Measurements from ENCODE around the gene RBM48. TPM values are rescaled to one million over a fixed set of nuclear protein-coding genes. Genes with fewer than 3 reads are reported as not detected.
A peak's percentile ranks its signal among the peaks of the same experiment; 100 is the strongest.

The RBM48 gene
- total and polyA plus RNA-seq, 2 of the 8 experiments (the other 6 are each of a cell fraction or from before 2014, with no cell fraction given), result 4.3 to 8.6 TPM

DNA sequence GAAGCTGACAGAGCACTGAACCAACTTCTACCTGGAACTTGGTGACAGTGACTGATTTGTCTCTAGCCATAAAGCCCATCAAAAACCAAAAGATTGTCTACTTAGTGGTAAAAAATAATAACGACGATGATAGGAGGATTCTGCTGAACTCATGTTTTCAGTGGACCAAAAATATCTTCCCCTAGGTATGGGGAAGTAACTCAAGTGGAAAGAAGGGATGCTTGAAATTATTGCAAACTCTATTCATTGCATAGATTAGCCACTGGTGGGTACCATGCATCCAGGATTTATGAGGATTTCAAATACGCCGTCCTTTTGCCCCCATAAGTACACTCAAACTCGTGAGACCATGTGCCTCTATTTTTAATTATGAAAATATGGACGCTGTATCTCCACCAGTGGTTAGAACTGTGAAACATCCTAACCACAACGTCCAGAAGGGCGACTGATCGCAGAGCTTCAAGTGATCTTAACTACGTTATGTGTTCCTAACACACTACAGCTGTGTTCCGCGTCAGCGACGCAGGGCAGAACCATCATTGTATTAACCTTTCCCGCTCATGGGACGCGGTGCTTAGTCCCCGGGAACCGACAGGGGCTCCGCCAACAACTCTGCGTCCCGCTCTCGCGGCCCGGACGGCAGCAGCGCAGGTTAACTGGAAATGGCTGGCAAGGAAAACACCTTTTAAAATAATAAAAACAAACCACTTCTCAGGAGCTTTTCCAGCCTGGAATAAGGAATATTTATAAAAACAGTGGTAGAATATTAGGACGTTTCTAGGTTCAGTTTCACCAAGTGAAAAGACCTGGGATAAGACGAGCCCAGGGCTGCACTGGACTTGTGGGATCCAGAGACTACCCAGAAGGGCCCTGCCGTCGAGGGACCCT lies 1.1 kb upstream of the RBM48 start:
- H3K79me1 ChIP-seq (ENCODE audit: low read depth, low read length), result no peaks in the 10 kb centered on the region
- no peak overlapping the region for H2BK20ac ChIP-seq (ENCODE audit: low read length)
- peak overlapping the region; percentile 79 to 94 (median 84) for H3K9ac ChIP-seq (replicated peaks in 1 of 4; ENCODE audit: extremely low read depth in 1 of 4, low read depth in 3 of 4, low read length in 3 of 4)
- H2BK12ac ChIP-seq (ENCODE audit: low read depth, low read length), result 0 out of 2 replicates have a peak overlapping the region, but pooled peaks have one; percentile 32
- peak overlapping the region; percentile 85 to 94 for H3K4me2 ChIP-seq (ENCODE audit: insufficient read depth in 1 of 2, low read depth in 2 of 2, low read length in 2 of 2)
- WGBS, 2 experiments (ENCODE audit: extremely low coverage in 1 of 2, insufficient coverage in 1 of 2, insufficient read length in 1 of 2, insufficient replicate concordance in 2 of 2, low coverage in 1 of 2, low lambda C conversion rate in 2 of 2, missing lambda C conversion rate in 1 of 2), result 4% methylated on average over 31 of the region's 31 CpGs; no CpG with 5 or more reads in 1 of the 2 experiments
- H3K23ac ChIP-seq (ENCODE audit: insufficient read length), result no peak overlapping the region
- peaks cover 0 to 4% (median 3%) of the 10 kb centered on the region in 4 experiments; a peak in 4 of 7 replicates for H3K4me1 ChIP-seq (replicated peaks in 1 of 4; ENCODE audit: control insufficient read depth in 3 of 4, insufficient read depth in 4 of 4, low read length in 3 of 4)
- peak overlapping the region; percentile 77 for H2AFZ ChIP-seq (ENCODE audit: low read length)
- FAIRE-seq, result no peak
- POLR2A ChIA-PET (ENCODE audit: partially characterized antibody), result interaction anchor here (0.6 to 2.5 kb wide), 10 partner anchors 12 to 459 kb away, joined by 3 to 12 read pairs (median 4); partner anchors contain the start of genes ANKIB1, FAM133B, GATAD1 and KRIT1
- 0 out of 2 replicates have a peak overlapping the region, but pooled peaks have one; percentile 84 for H3K18ac ChIP-seq (ENCODE audit: extremely low read depth, low read length)
- H3K9me3 ChIP-seq (ENCODE audit: insufficient read depth in 2 of 2, low read depth in 1 of 2, low read length in 1 of 2), result no peaks in the 10 kb centered on the region
- peak overlapping the region; percentile 82 for H4K8ac ChIP-seq (ENCODE audit: extremely low read depth, insufficient read depth, low read length)
- no peaks in the 10 kb centered on the region for H4K20me1 ChIP-seq (replicated peaks in 1 of 2; ENCODE audit: control insufficient read depth in 1 of 2, insufficient read depth in 2 of 2, low read length in 2 of 2)
- H3K27ac ChIP-seq (ENCODE audit: low read depth, low read length), result peak overlapping the region; percentile 39; the same call in 1 of the 2 replicates
- no peak overlapping the region for H2AK5ac ChIP-seq (ENCODE audit: low read depth, low read length)
- H3K36me3 ChIP-seq (ENCODE audit: control insufficient read depth in 2 of 4, insufficient read depth in 4 of 4, low read length in 3 of 4), result peaks cover 2 to 20% (median 7%) of the 10 kb centered on the region in 4 experiments; a peak in 7 of 8 replicates
- peak overlapping the region; percentile 17 for H3K4ac ChIP-seq (replicated peaks; ENCODE audit: insufficient read length, low read depth, low read length)
- peak in 1 of 2 experiments; percentile 60 for DNase-seq (ENCODE audit: low read depth in 1 of 2, low spot score in 2 of 2)
- no peak overlapping the region for H2BK120ac ChIP-seq (replicated peaks; ENCODE audit: low read depth, low read length)
- peak overlapping the region; percentile 83 for H4K5ac ChIP-seq (ENCODE audit: insufficient read length, low read depth, low read length)
- peaks cover 13% of the 10 kb centered on the region for H3K23me2 ChIP-seq (ENCODE audit: low read depth, low read length)
- H2BK5ac ChIP-seq (ENCODE audit: low read depth, low read length), result peak overlapping the region; percentile 82
- no peaks in the 10 kb centered on the region for H3K27me3 ChIP-seq (replicated peaks in 1 of 4; ENCODE audit: control insufficient read depth in 3 of 4, extremely low read depth in 1 of 4, insufficient read depth in 3 of 4, low read length in 3 of 4)
- H3K79me2 ChIP-seq (ENCODE audit: control insufficient read depth in 1 of 2, insufficient read depth in 2 of 2, low read length in 2 of 2), result peaks cover 0 to 40% of the 10 kb centered on the region in 2 experiments; a peak in 3 of 4 replicates
- no peak overlapping the region for H3K14ac ChIP-seq (ENCODE audit: insufficient read length)
- no peak overlapping the region for H3K56ac ChIP-seq (replicated peaks; ENCODE audit: insufficient read length, low read depth, low read length)
- CTCF ChIA-PET (ENCODE audit: partially characterized antibody), result interaction anchor here (1.2 to 1.9 kb wide), 5 partner anchors 11 to 85 kb away, joined by 3 to 12 read pairs (median 3); no protein-coding TSS in a partner anchor
- no peak overlapping the region for H4K91ac ChIP-seq (replicated peaks; ENCODE audit: insufficient read length, low read length)
- peak overlapping the region; percentile 83 to 95 (median 90) for H3K4me3 ChIP-seq (ENCODE audit: extremely low read depth in 1 of 4, insufficient read depth in 2 of 4, low read depth in 3 of 4, low read length in 4 of 4)
- H2BK15ac ChIP-seq (ENCODE audit: low read length), result no peak overlapping the region; the same call in 1 of the 2 replicates
- peak; percentile 29 for TF ChIP-seq SAP30 (IDR thresholded peaks at IDR 0.05; ENCODE audit: insufficient read depth, insufficient replicate concordance, low read length)
- no peak for TF ChIP-seq USF2 (IDR thresholded peaks at IDR 0.05; ENCODE audit: low read length)
- no peak; the same call in 1 of the 2 replicates for TF ChIP-seq RBBP5 (IDR thresholded peaks at IDR 0.05; ENCODE audit: borderline replicate concordance, low read depth, low read length)
- TF ChIP-seq POLR2AphosphoS5 (IDR thresholded peaks at IDR 0.05; ENCODE audit: low read depth, low read length), result peak; percentile 46; the same call in 1 of the 2 replicates
- TF ChIP-seq KDM1A (IDR thresholded peaks at IDR 0.05; ENCODE audit: borderline replicate concordance, low read length), result no peak
- TF ChIP-seq SIRT6 (IDR thresholded peaks at IDR 0.05; ENCODE audit: low read length), result no peak
- TF ChIP-seq POLR2A (IDR thresholded peaks at IDR 0.05; ENCODE audit: control extremely low read depth in 1 of 2, low read depth in 2 of 2, low read length in 2 of 2), result peak in 1 of 2 experiments; percentile 63; a peak in 2 of 3 replicates
- TF ChIP-seq SIN3A (conservative IDR thresholded peaks at IDR 0.05 in 1 of 2, IDR thresholded peaks at IDR 0.05 in 1 of 2; ENCODE audit: low read depth in 1 of 2, low read length in 2 of 2), result peak; percentile 54 to 74; a peak in 2 of 4 replicates
- 0 out of 2 replicates have a peak, but pooled peaks have one; percentile 51 for TF ChIP-seq TAF1 (IDR thresholded peaks at IDR 0.05; ENCODE audit: low read depth, low read length)

Measured in H1 (cell line).